GM12874 (cell line): ENCODE measurements around the gene F2RL3.

Experiments
- TF ChIP-seq, protein P1 (sequence below): IDR thresholded peaks from 2 replicates; pipeline ENCODE4 v1.5.1; 2011; ENCODE audit warnings: low read depth, mild to moderate bottlenecking, control low read depth, low read length, moderate library complexity; ENCODE audit not compliant: insufficient read depth

F2RL3 gene

DNA sequence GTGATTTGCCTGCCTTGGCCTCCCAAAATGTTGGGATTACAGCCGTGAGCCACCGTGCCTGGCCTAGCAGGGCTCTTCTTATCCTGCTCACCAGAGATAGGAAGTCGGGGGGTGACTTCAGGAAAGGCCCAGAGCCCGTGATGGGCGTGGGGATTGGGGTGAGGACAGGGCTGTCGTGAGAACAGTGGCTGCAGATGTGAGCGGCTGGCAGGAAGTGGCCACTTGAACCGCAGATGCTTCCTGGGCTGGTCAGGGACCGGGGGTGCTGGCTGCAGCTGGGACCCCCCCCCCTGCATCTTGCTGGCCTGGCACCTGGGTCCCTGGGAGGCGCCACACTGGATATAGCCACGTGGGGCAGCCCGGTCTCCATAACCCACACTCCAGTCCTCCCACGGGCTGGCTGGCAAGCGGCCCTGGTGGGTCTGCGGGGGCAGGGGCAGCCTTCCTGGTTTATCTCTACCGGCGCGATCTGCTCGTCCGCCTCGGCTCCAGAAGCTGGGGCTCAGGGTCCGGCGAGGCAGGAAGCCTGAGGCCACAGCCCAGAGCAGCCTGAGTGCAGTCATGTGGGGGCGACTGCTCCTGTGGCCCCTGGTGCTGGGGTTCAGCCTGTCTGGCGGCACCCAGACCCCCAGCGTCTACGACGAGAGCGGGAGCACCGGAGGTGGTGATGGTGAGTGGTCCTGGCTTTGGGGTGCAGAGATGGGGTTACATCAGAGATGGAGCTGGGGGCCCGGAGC lies at the start of gene F2RL3:
Gene F2RL3 (plus strand): TSS at position 371 of the 737 bp plus-strand sequence. CDS start 191 bp downstream, at position 562.
- TF ChIP-seq, protein P1, sequence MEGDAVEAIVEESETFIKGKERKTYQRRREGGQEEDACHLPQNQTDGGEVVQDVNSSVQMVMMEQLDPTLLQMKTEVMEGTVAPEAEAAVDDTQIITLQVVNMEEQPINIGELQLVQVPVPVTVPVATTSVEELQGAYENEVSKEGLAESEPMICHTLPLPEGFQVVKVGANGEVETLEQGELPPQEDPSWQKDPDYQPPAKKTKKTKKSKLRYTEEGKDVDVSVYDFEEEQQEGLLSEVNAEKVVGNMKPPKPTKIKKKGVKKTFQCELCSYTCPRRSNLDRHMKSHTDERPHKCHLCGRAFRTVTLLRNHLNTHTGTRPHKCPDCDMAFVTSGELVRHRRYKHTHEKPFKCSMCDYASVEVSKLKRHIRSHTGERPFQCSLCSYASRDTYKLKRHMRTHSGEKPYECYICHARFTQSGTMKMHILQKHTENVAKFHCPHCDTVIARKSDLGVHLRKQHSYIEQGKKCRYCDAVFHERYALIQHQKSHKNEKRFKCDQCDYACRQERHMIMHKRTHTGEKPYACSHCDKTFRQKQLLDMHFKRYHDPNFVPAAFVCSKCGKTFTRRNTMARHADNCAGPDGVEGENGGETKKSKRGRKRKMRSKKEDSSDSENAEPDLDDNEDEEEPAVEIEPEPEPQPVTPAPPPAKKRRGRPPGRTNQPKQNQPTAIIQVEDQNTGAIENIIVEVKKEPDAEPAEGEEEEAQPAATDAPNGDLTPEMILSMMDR, result no peak

DNA sequence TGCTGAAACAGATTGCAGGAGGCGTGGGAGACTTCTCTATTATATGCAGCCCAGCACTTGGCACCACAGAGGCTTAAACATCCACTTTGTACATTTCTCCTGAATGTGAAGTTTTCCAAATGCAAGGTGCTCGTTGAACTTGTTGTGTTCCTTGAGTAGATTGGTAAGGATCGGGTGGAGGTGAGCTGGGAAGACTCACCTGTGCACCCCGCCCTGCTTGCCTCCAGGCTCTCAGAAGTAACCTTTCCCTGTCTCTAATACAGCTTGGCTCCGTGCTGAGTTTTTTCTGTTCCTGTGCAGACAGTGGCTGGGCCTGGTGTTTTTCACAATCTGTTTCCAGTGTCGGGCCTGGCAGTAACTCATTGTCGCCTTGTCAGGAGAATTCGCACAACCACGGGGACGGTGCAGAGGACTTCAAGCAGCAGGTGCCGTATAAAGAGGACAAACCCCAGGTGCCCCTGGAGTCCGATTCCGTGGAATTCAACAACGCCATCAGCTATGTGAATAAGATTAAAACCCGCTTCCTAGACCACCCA lies 47.3 kb upstream of the F2RL3 start:
- TF ChIP-seq, protein P1, result no peak

DNA sequence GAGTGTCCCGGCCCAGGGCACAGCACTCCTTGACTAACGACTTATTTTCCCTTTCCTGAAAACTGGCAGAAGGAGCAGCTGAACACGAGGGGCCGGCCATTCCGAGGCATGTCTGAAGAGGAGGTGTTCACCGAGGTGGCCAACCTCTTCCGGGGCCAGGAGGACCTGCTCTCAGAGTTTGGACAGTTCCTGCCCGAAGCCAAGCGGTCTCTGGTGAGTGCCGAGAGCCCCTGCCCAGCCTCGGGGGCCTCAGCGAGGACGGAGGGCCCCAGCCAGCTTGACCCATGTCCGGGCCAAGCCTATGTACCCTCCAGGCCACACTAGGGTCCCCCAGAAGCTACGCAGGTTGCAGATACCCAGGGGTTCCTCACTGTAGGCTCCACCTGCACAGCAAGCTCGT lies 41.9 kb upstream of the F2RL3 start:
- TF ChIP-seq, protein P1, result no peak

DNA sequence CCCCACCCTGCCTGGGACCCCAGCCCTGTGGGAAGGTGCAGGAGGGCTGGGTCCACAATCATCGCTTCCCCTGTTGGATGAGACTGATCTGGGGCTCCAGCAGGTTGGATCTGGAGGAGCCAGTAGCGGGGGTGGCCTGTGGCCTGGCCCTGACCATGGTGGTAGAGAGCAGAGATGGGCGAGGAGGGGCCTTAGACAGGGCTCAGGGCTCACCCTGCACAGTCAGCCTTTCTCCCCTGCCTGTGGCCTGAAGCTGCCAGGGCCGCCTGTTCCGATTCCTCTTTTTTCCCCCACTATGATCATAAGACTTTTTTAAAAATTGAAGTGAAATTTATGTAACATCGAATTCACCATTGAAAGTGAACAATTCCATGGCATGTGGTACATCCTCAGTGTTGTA lies 41.4 kb upstream of the F2RL3 start:
- TF ChIP-seq, protein P1, result no peak

DNA sequence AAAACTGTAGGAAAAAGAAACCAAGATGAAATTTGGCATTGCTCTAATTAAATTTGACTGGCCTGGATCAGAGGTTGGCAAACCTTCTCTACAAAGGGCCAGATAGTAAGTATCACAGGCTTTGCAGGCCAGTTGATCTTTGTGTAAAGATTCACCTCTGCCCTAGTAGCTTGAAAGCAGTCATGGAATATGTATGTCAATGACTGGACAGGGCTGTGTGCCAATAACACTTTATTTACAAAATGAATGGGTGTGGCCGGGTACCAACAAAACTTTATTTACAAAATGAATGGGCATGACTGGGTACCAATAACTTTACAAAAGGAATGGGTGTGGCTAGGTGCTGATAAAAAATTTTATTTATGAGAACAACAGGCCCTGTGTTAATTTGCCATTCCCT lies 39.6 kb upstream of the F2RL3 start:
- TF ChIP-seq, protein P1, result no peak

DNA sequence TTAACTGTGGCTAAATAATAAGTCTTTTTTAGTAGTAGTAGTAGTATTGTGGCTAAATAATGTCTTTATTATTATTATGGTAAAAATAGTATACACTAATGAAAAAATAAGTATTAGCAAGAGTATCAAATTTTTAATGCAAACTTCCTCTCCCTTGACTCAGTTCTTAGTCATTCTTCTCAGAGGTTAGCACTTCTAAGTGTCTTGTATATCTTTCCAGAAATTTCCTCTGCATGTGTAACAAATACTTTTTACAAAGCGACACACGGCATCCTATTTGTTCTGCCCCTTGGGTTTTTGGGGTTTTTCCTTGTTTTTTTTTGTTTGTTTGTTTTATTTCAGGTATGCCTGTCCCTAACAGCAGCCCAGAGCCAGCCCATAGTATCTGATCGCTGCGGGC lies 38.7 kb upstream of the F2RL3 start:
- TF ChIP-seq, protein P1, result no peak

DNA sequence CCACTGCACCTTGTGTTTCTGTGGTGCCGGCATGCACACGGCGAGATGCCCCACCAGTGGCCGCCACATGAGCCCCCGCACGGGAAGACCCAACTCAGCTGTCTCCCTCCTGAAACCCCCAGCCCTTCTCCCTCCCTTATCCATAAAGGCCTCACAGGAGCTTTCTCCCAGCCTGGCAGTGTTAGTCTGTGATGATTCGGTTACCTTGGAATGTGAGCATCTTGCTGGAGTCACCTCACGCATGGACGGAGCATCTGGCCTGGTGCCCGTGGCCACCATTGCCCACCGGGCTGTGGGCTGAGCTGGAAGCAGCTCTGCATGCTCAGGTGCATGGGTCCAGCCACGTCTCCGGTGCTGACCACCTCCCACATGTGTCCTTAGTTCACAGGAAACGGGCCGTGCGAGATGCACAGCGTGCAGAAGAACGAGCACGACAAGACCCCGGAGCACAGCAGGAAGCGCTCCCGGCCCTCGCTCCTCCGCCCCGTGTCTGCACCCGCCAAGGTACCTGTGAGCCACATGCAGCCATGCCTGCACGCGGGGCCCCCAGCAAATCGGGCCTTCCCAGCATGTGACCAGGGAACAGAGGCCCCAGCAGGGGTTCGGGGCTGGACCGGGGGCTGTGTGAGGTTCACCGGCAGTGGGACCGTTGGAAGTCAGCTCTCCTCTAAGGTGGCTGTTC lies 37.6 kb upstream of the F2RL3 start:
- TF ChIP-seq, protein P1, result no peak
